ENCODE data around the gene MYO1B. TPM values are rescaled to one million over a fixed set of nuclear protein-coding genes. Genes with fewer than 3 reads are reported as not detected.
A peak's percentile ranks its signal among the peaks of the same experiment; 100 is the strongest.

Gene MYO1B
- total and polyA plus RNA-seq, 2 of the 4 experiments (the other 2 are of a cell fraction), result 57.2 to 116 TPM

DNA sequence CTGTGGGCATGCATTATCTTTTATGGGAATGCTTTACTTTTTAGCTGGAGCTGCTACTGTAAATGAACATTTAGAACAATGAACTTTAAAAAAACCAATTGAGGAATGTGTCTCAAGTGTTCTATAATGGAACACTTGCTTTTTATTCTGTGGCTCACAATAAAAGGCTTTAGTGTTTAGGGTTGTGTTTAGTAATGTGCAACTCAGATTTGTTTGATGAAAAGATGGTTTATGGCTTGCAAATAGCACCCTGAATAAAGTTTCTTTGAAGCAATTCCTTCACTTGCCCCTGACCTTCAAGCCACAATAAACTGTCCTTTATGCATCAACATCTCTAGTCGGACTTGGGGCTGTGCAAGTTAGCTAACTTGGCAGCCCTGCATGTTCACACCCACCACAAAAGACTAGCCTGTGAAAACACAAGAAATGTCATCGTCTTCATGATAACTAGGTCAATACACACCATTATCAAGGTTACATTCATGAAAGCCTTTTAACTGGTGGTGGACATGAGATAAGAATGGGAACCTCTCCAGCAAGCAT is 98.7 kb downstream of the MYO1B start:
- TF ChIP-seq NFE2L2 (IDR thresholded peaks at IDR 0.05; ENCODE audit: low read depth, low read length) (no peak), RFX5 (IDR thresholded peaks at IDR 0.05; ENCODE audit: low read depth, low read length) (no peak), RCOR1 (IDR thresholded peaks at IDR 0.05; ENCODE audit: insufficient replicate concordance, low read length) (no peak), BHLHE40 (IDR thresholded peaks at IDR 0.05; ENCODE audit: low read depth, low read length) (no peak), POLR2A (IDR thresholded peaks at IDR 0.05; ENCODE audit: low read depth, low read length) (no peak), MAZ (IDR thresholded peaks at IDR 0.05; ENCODE audit: borderline replicate concordance, low read depth, low read length) (no peak), CHD1 (IDR thresholded peaks at IDR 0.05; ENCODE audit: low read depth, low read length) (no peak), CEBPB (IDR thresholded peaks at IDR 0.05; ENCODE audit: low read depth, low read length) (no peak), SMC3 (IDR thresholded peaks at IDR 0.05; ENCODE audit: low read depth, low read length) (no peak), FOS (IDR thresholded peaks at IDR 0.05; ENCODE audit: low read depth, low read length) (no peak), RAD21 (IDR thresholded peaks at IDR 0.05; ENCODE audit: low read length) (no peak), MAFK (IDR thresholded peaks at IDR 0.05; ENCODE audit: low read depth, low read length) (no peak), MXI1 (IDR thresholded peaks at IDR 0.05; ENCODE audit: borderline replicate concordance, low read depth, low read length) (no peak)
- TF ChIP-seq, protein P1, sequence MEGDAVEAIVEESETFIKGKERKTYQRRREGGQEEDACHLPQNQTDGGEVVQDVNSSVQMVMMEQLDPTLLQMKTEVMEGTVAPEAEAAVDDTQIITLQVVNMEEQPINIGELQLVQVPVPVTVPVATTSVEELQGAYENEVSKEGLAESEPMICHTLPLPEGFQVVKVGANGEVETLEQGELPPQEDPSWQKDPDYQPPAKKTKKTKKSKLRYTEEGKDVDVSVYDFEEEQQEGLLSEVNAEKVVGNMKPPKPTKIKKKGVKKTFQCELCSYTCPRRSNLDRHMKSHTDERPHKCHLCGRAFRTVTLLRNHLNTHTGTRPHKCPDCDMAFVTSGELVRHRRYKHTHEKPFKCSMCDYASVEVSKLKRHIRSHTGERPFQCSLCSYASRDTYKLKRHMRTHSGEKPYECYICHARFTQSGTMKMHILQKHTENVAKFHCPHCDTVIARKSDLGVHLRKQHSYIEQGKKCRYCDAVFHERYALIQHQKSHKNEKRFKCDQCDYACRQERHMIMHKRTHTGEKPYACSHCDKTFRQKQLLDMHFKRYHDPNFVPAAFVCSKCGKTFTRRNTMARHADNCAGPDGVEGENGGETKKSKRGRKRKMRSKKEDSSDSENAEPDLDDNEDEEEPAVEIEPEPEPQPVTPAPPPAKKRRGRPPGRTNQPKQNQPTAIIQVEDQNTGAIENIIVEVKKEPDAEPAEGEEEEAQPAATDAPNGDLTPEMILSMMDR (conservative IDR thresholded peaks at IDR 0.05; ENCODE audit: low read depth, low read length), result no peak
- TF ChIP-seq, protein P2, sequence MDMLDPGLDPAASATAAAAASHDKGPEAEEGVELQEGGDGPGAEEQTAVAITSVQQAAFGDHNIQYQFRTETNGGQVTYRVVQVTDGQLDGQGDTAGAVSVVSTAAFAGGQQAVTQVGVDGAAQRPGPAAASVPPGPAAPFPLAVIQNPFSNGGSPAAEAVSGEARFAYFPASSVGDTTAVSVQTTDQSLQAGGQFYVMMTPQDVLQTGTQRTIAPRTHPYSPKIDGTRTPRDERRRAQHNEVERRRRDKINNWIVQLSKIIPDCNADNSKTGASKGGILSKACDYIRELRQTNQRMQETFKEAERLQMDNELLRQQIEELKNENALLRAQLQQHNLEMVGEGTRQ (IDR thresholded peaks at IDR 0.05; ENCODE audit: low read depth, low read length), result no peak
- TF ChIP-seq, protein P3, sequence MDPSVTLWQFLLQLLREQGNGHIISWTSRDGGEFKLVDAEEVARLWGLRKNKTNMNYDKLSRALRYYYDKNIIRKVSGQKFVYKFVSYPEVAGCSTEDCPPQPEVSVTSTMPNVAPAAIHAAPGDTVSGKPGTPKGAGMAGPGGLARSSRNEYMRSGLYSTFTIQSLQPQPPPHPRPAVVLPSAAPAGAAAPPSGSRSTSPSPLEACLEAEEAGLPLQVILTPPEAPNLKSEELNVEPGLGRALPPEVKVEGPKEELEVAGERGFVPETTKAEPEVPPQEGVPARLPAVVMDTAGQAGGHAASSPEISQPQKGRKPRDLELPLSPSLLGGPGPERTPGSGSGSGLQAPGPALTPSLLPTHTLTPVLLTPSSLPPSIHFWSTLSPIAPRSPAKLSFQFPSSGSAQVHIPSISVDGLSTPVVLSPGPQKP (IDR thresholded peaks at IDR 0.05; ENCODE audit: borderline replicate concordance, low read depth, low read length), result no peak
- no peak for ATAC-seq (ENCODE audit: low read depth)

More for the DNA sequence above, 98.7 kb downstream of the MYO1B start:
- Histone ChIP-seq H3K9ac (ENCODE audit: low read depth, low read length) (peak overlapping the region; percentile 1; the same call in 1 of the 2 replicates), H3K23ac (ENCODE audit: low read depth, low read length) (peak overlapping the region; percentile 62), H4K91ac (ENCODE audit: insufficient read depth, low read depth, low read length) (peak overlapping the region; percentile 49), H3K9me3 (ENCODE audit: control insufficient read depth, insufficient read depth, low read length) (no peaks in the 10 kb centered on the region), H3K56ac (ENCODE audit: extremely low read depth, insufficient read depth, low read length) (peak overlapping the region; percentile 2; the same call in 1 of the 2 replicates), H3K36me3 (ENCODE audit: control insufficient read depth, insufficient read depth, low read length) (peaks cover 41% of the 10 kb centered on the region), H3K14ac (replicated peaks; ENCODE audit: low read depth, low read length) (peak overlapping the region; percentile 30), H3K4me3 (ENCODE audit: insufficient read depth, low read depth, low read length) (no peak overlapping the region), H2AK9ac (replicated peaks; ENCODE audit: low read depth, low read length, poor library complexity) (no peak overlapping the region), H2AK5ac (ENCODE audit: low read depth, low read length) (0 out of 2 replicates have a peak overlapping the region, but pooled peaks have one; percentile 1), H2BK15ac (ENCODE audit: low read depth, low read length) (peak overlapping the region; percentile 79; the same call in 1 of the 3 replicates), H3K4me2 (ENCODE audit: low read depth, low read length) (peak overlapping the region; percentile 55), H3K27me3 (ENCODE audit: control insufficient read depth, insufficient read depth, low read length) (no peaks in the 10 kb centered on the region), H2BK5ac (ENCODE audit: low read depth, low read length, poor library complexity, severe bottlenecking) (peak overlapping the region; percentile 74), H3K9me1 (ENCODE audit: insufficient read depth, low read length) (peaks cover 25% of the 10 kb centered on the region), H2BK120ac (ENCODE audit: low read depth, low read length) (peak overlapping the region; percentile 53), H3K4me1 (ENCODE audit: control insufficient read depth, insufficient read depth, low read length) (peaks cover 42% of the 10 kb centered on the region), H3K27ac (ENCODE audit: insufficient read depth, low read length) (peak overlapping the region; percentile 72; the same call in 1 of the 2 replicates), H2AFZ (replicated peaks; ENCODE audit: low read length, poor library complexity) (no peak overlapping the region), H4K8ac (ENCODE audit: low read depth in 2 of 2, low read length in 2 of 2) (peak overlapping the region; percentile 18 to 38; a peak in 2 of 4 replicates), H3K79me1 (ENCODE audit: low read depth in 1 of 2, low read length in 2 of 2) (peaks cover 46 to 73% of the 10 kb centered on the region in 2 experiments), H2BK20ac (ENCODE audit: low read depth, low read length) (peak overlapping the region; percentile 66), H3K4ac (ENCODE audit: low read depth, low read length) (peak overlapping the region; percentile 59), H4K20me1 (ENCODE audit: insufficient read depth, low read length) (no peaks in the 10 kb centered on the region), H4K5ac (ENCODE audit: low read depth, low read length) (peak overlapping the region; percentile 92), H3K18ac (ENCODE audit: low read depth, low read length) (peak overlapping the region; percentile 58)
- dilution Hi-C loops (cut with HindIII; ENCODE audit: low sequenced_read_pairs, unreplicated experiment), result no loop called here
- BruUV-seq (replicated peaks), result no TSS peak
- in situ Hi-C loops (cut with MboI; ENCODE audit: low sequenced_read_pairs), result no loop called here
- ChIA-PET CTCF (no interaction called here), POLR2A (ENCODE audit: unreplicated experiment) (no interaction called here)
- no peak for DNase-seq
- 17% methylated on average over 1 of the region's 2 CpGs; no CpG with 5 or more reads in 1 of the 2 experiments for WGBS, 2 experiments (ENCODE audit: extremely low coverage in 2 of 2, insufficient read length in 1 of 2)
- intact Hi-C loops (cut with micrococcal nuclease), result no loop called here

Data from IMR-90 (cell line).